Karpas-422 (cell line): ENCODE data around the gene NAA50. TPM values are rescaled to one million over a fixed set of nuclear protein-coding genes. Genes with fewer than 3 reads are reported as not detected.
A peak's percentile ranks its signal among the peaks of the same experiment; 100 is the strongest.

Experiments
- DNase-seq: peaks from one replicate; pipeline ENCODE4 v3.0.0-alpha.2; 2015
- H2AFZ ChIP-seq: fragments of 200-600 bp; sonication (generic); 2 replicates; pipeline ENCODE4 v1.6.1; 2014; ENCODE audit warnings: antibody characterized with exemption, low read length, mixed read lengths
- H3K27ac ChIP-seq: fragments of 200-600 bp; sonication (generic); 2 replicates; pipeline ENCODE4 v1.5.1; 2014; ENCODE audit warnings: mild to moderate bottlenecking, low read length, moderate library complexity
- H3K27me3 ChIP-seq: fragments of 200-600 bp; sonication (generic); 2 replicates; pipeline ENCODE4 v1.6.1; 2014; ENCODE audit warnings: low read length, mixed read lengths
- H3K36me3 ChIP-seq: fragments of 200-600 bp; sonication (generic); 2 replicates; pipeline ENCODE4 v1.6.1; 2014; ENCODE audit warnings: low read length, mixed read lengths; ENCODE audit not compliant: insufficient read depth
- H3K4me1 ChIP-seq: fragments of 200-600 bp; sonication (generic); 2 replicates; pipeline ENCODE4 v1.6.1; 2014; ENCODE audit warnings: mild to moderate bottlenecking, low read length, mixed read lengths
- H3K4me2 ChIP-seq: fragments of 200-600 bp; sonication (generic); 2 replicates; pipeline ENCODE4 v1.6.1; 2014; ENCODE audit warnings: low read length, low read depth, mild to moderate bottlenecking; ENCODE audit not compliant: poor library complexity, severe bottlenecking
- H3K4me3 ChIP-seq: fragments of 200-600 bp; sonication (generic); 2 replicates; pipeline ENCODE4 v1.5.1; 2014; ENCODE audit warnings: mild to moderate bottlenecking, antibody characterized with exemption, low read length, mixed read lengths
- H3K79me2 ChIP-seq: fragments of 200-600 bp; sonication (generic); 2 replicates; pipeline ENCODE4 v1.6.1; 2014; ENCODE audit warnings: mild to moderate bottlenecking, low read length, mixed read lengths
- H3K9ac ChIP-seq: fragments of 200-600 bp; sonication (generic); 2 replicates; pipeline ENCODE4 v1.6.0; 2014; ENCODE audit warnings: low read length
- H3K9me2 ChIP-seq: fragments of 200-600 bp; sonication (generic), shearing (Covaris generic); replicated peaks from 2 replicates; pipeline ENCODE4 v1.6.0; 2014; ENCODE audit warnings: mild to moderate bottlenecking, low read length, moderate library complexity; ENCODE audit not compliant: insufficient read depth
- H3K9me3 ChIP-seq: fragments of 300-700, 200-600 bp; sonication (generic); 2 replicates; pipeline ENCODE4 v1.6.1; 2014; ENCODE audit warnings: low read length, mixed read lengths
- H4K20me1 ChIP-seq: fragments of 200-600 bp; sonication (generic); 2 replicates; pipeline ENCODE4 v1.6.1; 2014; ENCODE audit warnings: mild to moderate bottlenecking, antibody characterized with exemption, low read length, low read depth; ENCODE audit not compliant: insufficient read depth
- total RNA-seq: library from RNA; depleted of rRNA; stranded (reverse); fragments of >200 nt; shearing (Covaris generic); gene quantifications from 2 replicates; pipeline ENCODE4 v1.2.3, GENCODE V29; 2014; ENCODE audit warnings: low replicate concordance

Gene NAA50
- total RNA-seq, 1 experiment from 2014 or later: 181 TPM

- H3K27ac ChIP-seq: peak overlapping the region; percentile 85
- H3K4me1 ChIP-seq: peaks cover 32% of the 10 kb centered on the region
- H3K4me3 ChIP-seq: peak overlapping the region; percentile 80
- peak overlapping the region; percentile 45 for H2AFZ ChIP-seq
- peak overlapping the region; percentile 88 for H3K4me2 ChIP-seq
- no peaks in the 10 kb centered on the region for H3K36me3 ChIP-seq
- peak overlapping the region; percentile 81 for H3K9ac ChIP-seq
- no peaks in the 10 kb centered on the region for H3K9me3 ChIP-seq
- H3K79me2 ChIP-seq: peaks cover 61% of the 10 kb centered on the region
- no peaks in the 10 kb centered on the region for H4K20me1 ChIP-seq
- no peaks in the 10 kb centered on the region for H3K9me2 ChIP-seq
- peak; percentile 79 for DNase-seq
- H3K27me3 ChIP-seq: no peaks in the 10 kb centered on the region
These were observed 50.6 kb downstream of the NAA50 start for GRCh38 chr3:113695431-113695785.

GRCh38 chr3:113690482-113690881 lies 55.6 kb downstream of the NAA50 start:
- Histone ChIP-seq H3K79me2 (peaks cover 96% of the 10 kb centered on the region), H3K4me2 (no peak overlapping the region), H3K27me3 (no peaks in the 10 kb centered on the region)

GRCh38 chr3:113685956-113686721 lies 59.9 kb downstream of the NAA50 start:
- peaks cover 23% of the 10 kb centered on the region for H3K9me3 ChIP-seq
- no peaks in the 10 kb centered on the region for H4K20me1 ChIP-seq
- no peak overlapping the region for H3K4me3 ChIP-seq
- H3K9me2 ChIP-seq: no peaks in the 10 kb centered on the region
- H3K36me3 ChIP-seq: peaks cover 12% of the 10 kb centered on the region; the same call in 1 of the 2 replicates
- H3K4me1 ChIP-seq: no peaks in the 10 kb centered on the region
- no peak overlapping the region for H2AFZ ChIP-seq
- H3K79me2 ChIP-seq: peaks cover 84% of the 10 kb centered on the region
- no peak for DNase-seq
- H3K27ac ChIP-seq: no peak overlapping the region
- no peak overlapping the region for H3K4me2 ChIP-seq
- H3K27me3 ChIP-seq: no peaks in the 10 kb centered on the region
- H3K9ac ChIP-seq: no peak overlapping the region

More at GRCh38 chr3:113690482-113690881, 55.6 kb downstream of the NAA50 start:
- DNase-seq: no peak
- Histone ChIP-seq H3K9ac (no peak overlapping the region), H2AFZ (no peak overlapping the region), H3K27ac (no peak overlapping the region), H3K4me1 (peaks cover 16% of the 10 kb centered on the region), H3K36me3 (peaks cover 12% of the 10 kb centered on the region; the same call in 1 of the 2 replicates), H4K20me1 (no peaks in the 10 kb centered on the region), H3K9me3 (peaks cover 8% of the 10 kb centered on the region), H3K9me2 (no peaks in the 10 kb centered on the region), H3K4me3 (no peak overlapping the region)

- no peaks in the 10 kb centered on the region for H3K4me1 ChIP-seq
- H3K79me2 ChIP-seq: peaks cover 78% of the 10 kb centered on the region
- H3K27me3 ChIP-seq: no peaks in the 10 kb centered on the region
- H3K9ac ChIP-seq: no peak overlapping the region
- H3K9me2 ChIP-seq: no peaks in the 10 kb centered on the region
- H3K4me2 ChIP-seq: no peak overlapping the region
- no peak for DNase-seq
- H3K9me3 ChIP-seq: peaks cover 23% of the 10 kb centered on the region
- no peak overlapping the region for H3K27ac ChIP-seq
- no peak overlapping the region for H3K4me3 ChIP-seq
- H3K36me3 ChIP-seq: peaks cover 12% of the 10 kb centered on the region; the same call in 1 of the 2 replicates
- no peak overlapping the region for H2AFZ ChIP-seq
- no peaks in the 10 kb centered on the region for H4K20me1 ChIP-seq
These were observed 60.9 kb downstream of the NAA50 start for GRCh38 chr3:113685124-113685523.

- no peaks in the 10 kb centered on the region for H3K4me1 ChIP-seq
- no peak overlapping the region for H2AFZ ChIP-seq
- H3K9me3 ChIP-seq: peaks cover 23% of the 10 kb centered on the region
- no peak overlapping the region for H3K4me2 ChIP-seq
- no peaks in the 10 kb centered on the region for H3K27me3 ChIP-seq
- H3K4me3 ChIP-seq: no peak overlapping the region
- H4K20me1 ChIP-seq: no peaks in the 10 kb centered on the region
- H3K36me3 ChIP-seq: peaks cover 12% of the 10 kb centered on the region; the same call in 1 of the 2 replicates
- no peaks in the 10 kb centered on the region for H3K9me2 ChIP-seq
- DNase-seq: no peak
- H3K9ac ChIP-seq: no peak overlapping the region
- peaks cover 70% of the 10 kb centered on the region for H3K79me2 ChIP-seq
- H3K27ac ChIP-seq: no peak overlapping the region
These were observed 61.7 kb downstream of the NAA50 start for GRCh38 chr3:113684271-113684819.

- no peak for DNase-seq
- H2AFZ ChIP-seq: no peak overlapping the region
- H3K9me3 ChIP-seq: 0 out of 2 replicates have a peak, but pooled peaks cover under 1% of the 10 kb centered on the region
- H3K27ac ChIP-seq: no peak overlapping the region
- no peak overlapping the region for H3K4me3 ChIP-seq
- no peak overlapping the region for H3K9ac ChIP-seq
- peaks cover 33% of the 10 kb centered on the region for H3K79me2 ChIP-seq
- H4K20me1 ChIP-seq: no peaks in the 10 kb centered on the region
- no peaks in the 10 kb centered on the region for H3K4me1 ChIP-seq
- no peak overlapping the region for H3K4me2 ChIP-seq
- H3K9me2 ChIP-seq: no peaks in the 10 kb centered on the region
- no peaks in the 10 kb centered on the region; the same call in 1 of the 2 replicates for H3K36me3 ChIP-seq
- no peaks in the 10 kb centered on the region for H3K27me3 ChIP-seq
These were observed 67.3 kb downstream of the NAA50 start for GRCh38 chr3:113678773-113679172.

- Histone ChIP-seq H4K20me1 (no peaks in the 10 kb centered on the region), H3K4me2 (no peak overlapping the region), H3K4me1 (no peaks in the 10 kb centered on the region), H3K27me3 (no peaks in the 10 kb centered on the region), H3K36me3 (no peaks in the 10 kb centered on the region; the same call in 1 of the 2 replicates), H3K9me3 (no peaks in the 10 kb centered on the region), H3K4me3 (no peak overlapping the region), H3K79me2 (peaks cover 30% of the 10 kb centered on the region), H3K27ac (no peak overlapping the region), H3K9ac (no peak overlapping the region), H2AFZ (no peak overlapping the region), H3K9me2 (no peaks in the 10 kb centered on the region)
- DNase-seq: no peak
These were observed 68.3 kb downstream of the NAA50 start for GRCh38 chr3:113677737-113678136.

GRCh38 chr3:113676261-113676660 lies 69.8 kb downstream of the NAA50 start:
- no peak overlapping the region for H3K27ac ChIP-seq
- H3K9me2 ChIP-seq: no peaks in the 10 kb centered on the region
- no peaks in the 10 kb centered on the region for H3K27me3 ChIP-seq
- H3K4me3 ChIP-seq: no peak overlapping the region
- no peak overlapping the region for H2AFZ ChIP-seq
- no peaks in the 10 kb centered on the region for H3K9me3 ChIP-seq
- H3K4me2 ChIP-seq: no peak overlapping the region
- no peak for DNase-seq
- no peak overlapping the region for H3K9ac ChIP-seq
- no peaks in the 10 kb centered on the region for H4K20me1 ChIP-seq
- H3K36me3 ChIP-seq: peaks cover 4% of the 10 kb centered on the region; the same call in 1 of the 2 replicates
- peaks cover 21% of the 10 kb centered on the region for H3K79me2 ChIP-seq
- H3K4me1 ChIP-seq: no peaks in the 10 kb centered on the region
